IMR-90 (cell line): ENCODE data around the gene CSNK2A3. TPM values are rescaled to one million over a fixed set of nuclear protein-coding genes. Genes with fewer than 3 reads are reported as not detected.

Experiments used
- ATAC-seq: fragments of 200-7000 bp; cut with Tn5 transposase; 2 replicates; pipeline ENCODE4 v1.9.1; 2020; ENCODE audit warnings: low read depth, mild to moderate bottlenecking, moderate library complexity
- BruUV-seq: library from RNA; stranded (reverse); fragments of 400-500 nt; replicated peaks from 2 replicates; lab custom pipeline; 2021; lab: Mats Ljungman, UMichigan
- CTCF ChIA-PET: fragments of 300-600 bp; formaldehyde crosslinking; extraction: SDS; loops from one replicate; lab custom pipeline; 2021; ENCODE audit warnings: antibody characterized with exemption; lab: Yijun Ruan, JAX
- POLR2A ChIA-PET: fragments of 300-600 bp; sonication (Branson Sonifier 250); formaldehyde crosslinking; loops from one replicate; lab custom pipeline; 2022; ENCODE audit warnings: antibody characterized with exemption; ENCODE audit not compliant: unreplicated experiment; lab: Charles Lee
- DNase-seq: peaks from one replicate; pipeline ENCODE4 v3.0.0; 2013
- H2AFZ ChIP-seq: replicated peaks from 2 replicates; pipeline ENCODE3; 2013; ENCODE audit warnings: low read length, mild to moderate bottlenecking; ENCODE audit not compliant: poor library complexity
- H2AK5ac ChIP-seq: 2 replicates; pipeline ENCODE4 v1.6.1; 2013; ENCODE audit warnings: low read depth, low read length, inconsistent platforms
- H2AK9ac ChIP-seq: replicated peaks from 2 replicates; pipeline ENCODE3; 2013; ENCODE audit warnings: mild to moderate bottlenecking, low read depth, low read length, moderate library complexity; ENCODE audit not compliant: poor library complexity
- H2BK120ac ChIP-seq: 2 replicates; pipeline ENCODE4 v1.6.1; 2013; ENCODE audit warnings: low read depth, low read length, inconsistent platforms
- H2BK15ac ChIP-seq: 3 replicates; pipeline ENCODE4 v1.6.1; 2013; ENCODE audit warnings: low read depth, low read length, inconsistent platforms
- H2BK20ac ChIP-seq: 2 replicates; pipeline ENCODE4 v1.6.1; 2013; ENCODE audit warnings: low read depth, mild to moderate bottlenecking, inconsistent platforms, low read length, moderate library complexity
- H2BK5ac ChIP-seq: 2 replicates; pipeline ENCODE4 v1.6.1; 2013; ENCODE audit warnings: mild to moderate bottlenecking, low read depth, low read length, inconsistent platforms; ENCODE audit not compliant: poor library complexity, severe bottlenecking
- H3K14ac ChIP-seq: replicated peaks from 2 replicates; pipeline ENCODE4 v1.6.1; 2013; ENCODE audit warnings: low read depth, low read length, inconsistent platforms
- H3K18ac ChIP-seq: 2 replicates; pipeline ENCODE4 v1.6.1; 2013; ENCODE audit warnings: low read depth, low read length, control low read depth
- H3K23ac ChIP-seq: 2 replicates; pipeline ENCODE4 v1.6.1; 2013; ENCODE audit warnings: low read depth, low read length, inconsistent platforms
- H3K27ac ChIP-seq: 2 replicates; pipeline ENCODE4 v1.5.1; 2013; ENCODE audit warnings: mild to moderate bottlenecking, control low read depth, low read length; ENCODE audit not compliant: insufficient read depth
- H3K27me3 ChIP-seq: 2 replicates; pipeline ENCODE4 v1.6.1; 2013; ENCODE audit warnings: low read length; ENCODE audit not compliant: control insufficient read depth, insufficient read depth
- H3K36me3 ChIP-seq: 2 replicates; pipeline ENCODE4 v1.6.1; 2013; ENCODE audit warnings: low read length, mixed read lengths; ENCODE audit not compliant: control insufficient read depth, insufficient read depth
- H3K4ac ChIP-seq: 2 replicates; pipeline ENCODE4 v1.6.1; 2013; ENCODE audit warnings: low read depth, low read length, inconsistent platforms
- H3K4me1 ChIP-seq: 2 replicates; pipeline ENCODE4 v1.6.1; 2013; ENCODE audit warnings: low read length, mixed read lengths; ENCODE audit not compliant: control insufficient read depth, insufficient read depth
- H3K4me2 ChIP-seq: 2 replicates; pipeline ENCODE4 v1.6.1; 2013; ENCODE audit warnings: low read depth, mild to moderate bottlenecking, control low read depth, low read length, moderate library complexity
- H3K4me3 ChIP-seq: 2 replicates; pipeline ENCODE4 v1.5.1; 2013; ENCODE audit warnings: low read depth, mild to moderate bottlenecking, control low read depth, low read length, moderate library complexity; ENCODE audit not compliant: insufficient read depth
- H3K56ac ChIP-seq: 2 replicates; pipeline ENCODE4 v1.6.1; 2013; ENCODE audit warnings: low read length, inconsistent platforms; ENCODE audit not compliant: insufficient read depth; ENCODE audit errors: extremely low read depth
- H3K79me1 ChIP-seq, 2 experiments: 2 replicates each; pipeline ENCODE4 v1.6.1; 2013; ENCODE audit warnings: low read length in 2 of 2, inconsistent platforms in 1 of 2, low read depth in 1 of 2
- H3K9ac ChIP-seq: 2 replicates; pipeline ENCODE4 v1.6.1; 2013; ENCODE audit warnings: low read depth, low read length, control low read depth
- H3K9me1 ChIP-seq: 2 replicates; pipeline ENCODE4 v1.6.1; 2013; ENCODE audit warnings: low read length, inconsistent platforms; ENCODE audit not compliant: insufficient read depth
- H3K9me3 ChIP-seq: 2 replicates; pipeline ENCODE4 v1.6.1; 2013; ENCODE audit warnings: low read length; ENCODE audit not compliant: control insufficient read depth, insufficient read depth
- H4K20me1 ChIP-seq: 2 replicates; pipeline ENCODE4 v1.6.1; 2013; ENCODE audit warnings: low read length, inconsistent platforms; ENCODE audit not compliant: insufficient read depth
- H4K5ac ChIP-seq: 2 replicates; pipeline ENCODE4 v1.6.1; 2013; ENCODE audit warnings: mild to moderate bottlenecking, low read depth, low read length, control low read depth
- H4K8ac ChIP-seq, 2 experiments: 2 replicates each; pipeline ENCODE4 v1.6.1; 2013; ENCODE audit warnings: low read depth in 2 of 2, low read length in 2 of 2, control low read depth in 1 of 2, inconsistent platforms in 1 of 2
- H4K91ac ChIP-seq: 2 replicates; pipeline ENCODE4 v1.6.1; 2013; ENCODE audit warnings: low read depth, low read length, inconsistent platforms; ENCODE audit not compliant: insufficient read depth
- CEBPB ChIP-seq: IDR thresholded peaks from 2 replicates; pipeline ENCODE4 v1.6.1; 2012; ENCODE audit warnings: low read depth, low read length, improper control_type of control experiment
- CHD1 ChIP-seq: IDR thresholded peaks from 2 replicates; pipeline ENCODE4 v1.6.1; 2012; ENCODE audit warnings: low read depth, low read length, improper control_type of control experiment
- CTCF ChIP-seq: conservative IDR thresholded peaks from 2 replicates; pipeline ENCODE4 v1.5.1; 2012; ENCODE audit warnings: mild to moderate bottlenecking, low read depth, low read length, improper control_type of control experiment
- ELK1 ChIP-seq: fragments of 150-350 bp; IDR thresholded peaks from 2 replicates; pipeline ENCODE4 v1.6.1; 2016; ENCODE audit warnings: low read depth, mild to moderate bottlenecking, low read length, moderate library complexity, borderline replicate concordance
- MAFK ChIP-seq: IDR thresholded peaks from 2 replicates; pipeline ENCODE4 v1.6.1; 2012; ENCODE audit warnings: low read depth, low read length, improper control_type of control experiment
- MAZ ChIP-seq: IDR thresholded peaks from 2 replicates; pipeline ENCODE4 v1.6.1; 2012; ENCODE audit warnings: low read depth, mild to moderate bottlenecking, low read length, improper control_type of control experiment, moderate library complexity, borderline replicate concordance
- MXI1 ChIP-seq: IDR thresholded peaks from 2 replicates; pipeline ENCODE4 v1.6.1; 2012; ENCODE audit warnings: low read depth, mild to moderate bottlenecking, low read length, moderate library complexity, borderline replicate concordance
- NFE2L2 ChIP-seq: fragments of 150-350 bp; IDR thresholded peaks from 2 replicates; pipeline ENCODE4 v1.6.1; 2016; ENCODE audit warnings: low read depth, mild to moderate bottlenecking, low read length
- POLR2A ChIP-seq: IDR thresholded peaks from 2 replicates; pipeline ENCODE4 v1.6.1; 2012; ENCODE audit warnings: mild to moderate bottlenecking, low read depth, low read length
- RAD21 ChIP-seq: IDR thresholded peaks from 2 replicates; pipeline ENCODE4 v1.6.1; 2012; ENCODE audit warnings: low read length, improper control_type of control experiment
- RFX5 ChIP-seq: IDR thresholded peaks from 2 replicates; pipeline ENCODE4 v1.8.0; 2012; ENCODE audit warnings: low read depth, mild to moderate bottlenecking, low read length, moderate library complexity
- SMC3 ChIP-seq: fragments of 150-350 bp; IDR thresholded peaks from 2 replicates; pipeline ENCODE4 v1.6.1; 2016; ENCODE audit warnings: low read depth, mild to moderate bottlenecking, antibody characterized with exemption, low read length, moderate library complexity
- USF2 ChIP-seq: fragments of 150-350 bp; IDR thresholded peaks from 2 replicates; pipeline ENCODE4 v1.6.1; 2017; ENCODE audit warnings: mild to moderate bottlenecking, antibody characterized with exemption, low read length, low read depth
- WGBS, 2 experiments: methylation state at CpG; one replicate each; pipeline versions ENCODE4 v1.1.5 to v1.1.7; 2013; ENCODE audit warnings: missing lambda C conversion rate in 2 of 2; ENCODE audit not compliant: insufficient read length in 1 of 2; ENCODE audit errors: extremely low coverage in 2 of 2; 5-methylcytosine and 5-hydroxymethylcytosine counted together
- dilution Hi-C: fragments of 300-500 bp; cut with HindIII; formaldehyde crosslinking; loops from one replicate; pipeline ENCODE4 v1.14.3; 2018; ENCODE audit warnings: low sequenced_read_pairs; ENCODE audit not compliant: unreplicated experiment
- in situ Hi-C: fragments of 300-500 bp; cut with MboI; formaldehyde crosslinking; loops from 3 replicates; pipeline ENCODE4 v1.14.3; 2019; ENCODE audit warnings: low sequenced_read_pairs, inconsistent platforms, mixed read lengths
- intact Hi-C: fragments of 100-400 bp; cut with micrococcal nuclease; formaldehyde crosslinking; loops from 2 replicates; pipeline ENCODE4 v1.10.0; 2022
- polyA plus RNA-seq, 3 experiments: library from polyadenylated mRNA; depleted of rRNA; stranded (reverse); fragments of >200 nt; gene quantifications; 2 replicates each; pipeline ENCODE4 v1.2.3, GENCODE V29; 2012; ENCODE audit warnings: low replicate concordance in 1 of 3
- total RNA-seq: library from RNA; depleted of rRNA; stranded (reverse); fragments of >200 nt; gene quantifications from 2 replicates; pipeline ENCODE4 v1.2.3, GENCODE V29; 2012

Gene CSNK2A3
- total and polyA plus RNA-seq, 2 of the 4 experiments (the other 2 are of a cell fraction) = 1.2 to 3.2 TPM

- in situ Hi-C loops (no loop called here), intact Hi-C loops (no loop called here), dilution Hi-C loops (no loop called here)
- H4K8ac ChIP-seq = no peak overlapping the region
- H3K4ac ChIP-seq = no peak overlapping the region
- no peaks in the 10 kb centered on the region; the same call in 1 of the 2 replicates for H3K27me3 ChIP-seq
- no peaks in the 10 kb centered on the region for H3K36me3 ChIP-seq
- H3K4me2 ChIP-seq = no peak overlapping the region
- TF ChIP-seq CHD1 (no peak), RAD21 (no peak), CEBPB (no peak), RFX5 (no peak), NFE2L2 (no peak), POLR2A (no peak), ELK1 (no peak), CTCF (no peak), MAZ (no peak), MAFK (no peak), SMC3 (no peak), MXI1 (no peak), USF2 (no peak)
- H3K9me1 ChIP-seq = no peaks in the 10 kb centered on the region
- H3K9me3 ChIP-seq = no peaks in the 10 kb centered on the region
- no peak overlapping the region for H2BK20ac ChIP-seq
- no peak overlapping the region for H2BK5ac ChIP-seq
- 94% methylated on average over 6 of the region's 7 CpGs; no CpG with 5 or more reads in 1 of the 2 experiments for WGBS, 2 experiments
- H3K9ac ChIP-seq = no peak overlapping the region
- ChIA-PET CTCF (no interaction called here), POLR2A (no interaction called here)
- H4K20me1 ChIP-seq = no peaks in the 10 kb centered on the region
- H3K56ac ChIP-seq = no peak overlapping the region
- H2AK5ac ChIP-seq = no peak overlapping the region
- no peaks in the 10 kb centered on the region for H3K79me1 ChIP-seq
- no peak overlapping the region for H2BK120ac ChIP-seq
- BruUV-seq = no TSS peak
- H3K23ac ChIP-seq = no peak overlapping the region
- no peak overlapping the region for H3K14ac ChIP-seq
- H2BK15ac ChIP-seq = no peak overlapping the region
- ATAC-seq = no peak
- H4K5ac ChIP-seq = no peak overlapping the region
- no peak overlapping the region for H3K18ac ChIP-seq
- no peak overlapping the region for H2AFZ ChIP-seq
- no peak overlapping the region for H4K91ac ChIP-seq
- H3K4me1 ChIP-seq = peaks cover 6% of the 10 kb centered on the region; the same call in 1 of the 2 replicates
- H3K4me3 ChIP-seq = no peak overlapping the region
- H3K27ac ChIP-seq = no peak overlapping the region
- no peak for DNase-seq
- no peak overlapping the region for H2AK9ac ChIP-seq
Measured at GRCh38 chr11:11318461-11318860, 34.6 kb downstream of the CSNK2A3 start.
